IMR-90 (cell line): ENCODE measurements around the gene OR2AG2. TPM values are rescaled to one million over a fixed set of nuclear protein-coding genes. Genes with fewer than 3 reads are reported as not detected.

Experiments
- ATAC-seq: fragments of 200-7000 bp; cut with Tn5 transposase; 2 replicates; pipeline ENCODE4 v1.9.1; 2020; ENCODE audit warnings: low read depth, mild to moderate bottlenecking, moderate library complexity
- BruUV-seq: library from RNA; stranded (reverse); fragments of 400-500 nt; replicated peaks from 2 replicates; lab custom pipeline; 2021; lab: Mats Ljungman, UMichigan
- CTCF ChIA-PET: fragments of 300-600 bp; formaldehyde crosslinking; extraction: SDS; loops from one replicate; lab custom pipeline; 2021; ENCODE audit warnings: antibody characterized with exemption; lab: Yijun Ruan, JAX
- POLR2A ChIA-PET: fragments of 300-600 bp; sonication (Branson Sonifier 250); formaldehyde crosslinking; loops from one replicate; lab custom pipeline; 2022; ENCODE audit warnings: antibody characterized with exemption; ENCODE audit not compliant: unreplicated experiment; lab: Charles Lee
- DNase-seq: peaks from one replicate; pipeline ENCODE4 v3.0.0; 2013
- H2AFZ ChIP-seq: replicated peaks from 2 replicates; pipeline ENCODE3; 2013; ENCODE audit warnings: low read length, mild to moderate bottlenecking; ENCODE audit not compliant: poor library complexity
- H2AK5ac ChIP-seq: 2 replicates; pipeline ENCODE4 v1.6.1; 2013; ENCODE audit warnings: low read depth, low read length, inconsistent platforms
- H2AK9ac ChIP-seq: replicated peaks from 2 replicates; pipeline ENCODE3; 2013; ENCODE audit warnings: mild to moderate bottlenecking, low read depth, low read length, moderate library complexity; ENCODE audit not compliant: poor library complexity
- H2BK120ac ChIP-seq: 2 replicates; pipeline ENCODE4 v1.6.1; 2013; ENCODE audit warnings: low read depth, low read length, inconsistent platforms
- H2BK15ac ChIP-seq: 3 replicates; pipeline ENCODE4 v1.6.1; 2013; ENCODE audit warnings: low read depth, low read length, inconsistent platforms
- H2BK20ac ChIP-seq: 2 replicates; pipeline ENCODE4 v1.6.1; 2013; ENCODE audit warnings: low read depth, mild to moderate bottlenecking, inconsistent platforms, low read length, moderate library complexity
- H2BK5ac ChIP-seq: 2 replicates; pipeline ENCODE4 v1.6.1; 2013; ENCODE audit warnings: mild to moderate bottlenecking, low read depth, low read length, inconsistent platforms; ENCODE audit not compliant: poor library complexity, severe bottlenecking
- H3K14ac ChIP-seq: replicated peaks from 2 replicates; pipeline ENCODE4 v1.6.1; 2013; ENCODE audit warnings: low read depth, low read length, inconsistent platforms
- H3K18ac ChIP-seq: 2 replicates; pipeline ENCODE4 v1.6.1; 2013; ENCODE audit warnings: low read depth, low read length, control low read depth
- H3K23ac ChIP-seq: 2 replicates; pipeline ENCODE4 v1.6.1; 2013; ENCODE audit warnings: low read depth, low read length, inconsistent platforms
- H3K27ac ChIP-seq: 2 replicates; pipeline ENCODE4 v1.5.1; 2013; ENCODE audit warnings: mild to moderate bottlenecking, control low read depth, low read length; ENCODE audit not compliant: insufficient read depth
- H3K27me3 ChIP-seq: 2 replicates; pipeline ENCODE4 v1.6.1; 2013; ENCODE audit warnings: low read length; ENCODE audit not compliant: control insufficient read depth, insufficient read depth
- H3K36me3 ChIP-seq: 2 replicates; pipeline ENCODE4 v1.6.1; 2013; ENCODE audit warnings: low read length, mixed read lengths; ENCODE audit not compliant: control insufficient read depth, insufficient read depth
- H3K4ac ChIP-seq: 2 replicates; pipeline ENCODE4 v1.6.1; 2013; ENCODE audit warnings: low read depth, low read length, inconsistent platforms
- H3K4me1 ChIP-seq: 2 replicates; pipeline ENCODE4 v1.6.1; 2013; ENCODE audit warnings: low read length, mixed read lengths; ENCODE audit not compliant: control insufficient read depth, insufficient read depth
- H3K4me2 ChIP-seq: 2 replicates; pipeline ENCODE4 v1.6.1; 2013; ENCODE audit warnings: low read depth, mild to moderate bottlenecking, control low read depth, low read length, moderate library complexity
- H3K4me3 ChIP-seq: 2 replicates; pipeline ENCODE4 v1.5.1; 2013; ENCODE audit warnings: low read depth, mild to moderate bottlenecking, control low read depth, low read length, moderate library complexity; ENCODE audit not compliant: insufficient read depth
- H3K56ac ChIP-seq: 2 replicates; pipeline ENCODE4 v1.6.1; 2013; ENCODE audit warnings: low read length, inconsistent platforms; ENCODE audit not compliant: insufficient read depth; ENCODE audit errors: extremely low read depth
- H3K79me1 ChIP-seq, 2 experiments: 2 replicates each; pipeline ENCODE4 v1.6.1; 2013; ENCODE audit warnings: low read length in 2 of 2, inconsistent platforms in 1 of 2, low read depth in 1 of 2
- H3K9ac ChIP-seq: 2 replicates; pipeline ENCODE4 v1.6.1; 2013; ENCODE audit warnings: low read depth, low read length, control low read depth
- H3K9me1 ChIP-seq: 2 replicates; pipeline ENCODE4 v1.6.1; 2013; ENCODE audit warnings: low read length, inconsistent platforms; ENCODE audit not compliant: insufficient read depth
- H3K9me3 ChIP-seq: 2 replicates; pipeline ENCODE4 v1.6.1; 2013; ENCODE audit warnings: low read length; ENCODE audit not compliant: control insufficient read depth, insufficient read depth
- H4K20me1 ChIP-seq: 2 replicates; pipeline ENCODE4 v1.6.1; 2013; ENCODE audit warnings: low read length, inconsistent platforms; ENCODE audit not compliant: insufficient read depth
- H4K5ac ChIP-seq: 2 replicates; pipeline ENCODE4 v1.6.1; 2013; ENCODE audit warnings: mild to moderate bottlenecking, low read depth, low read length, control low read depth
- H4K8ac ChIP-seq, 2 experiments: 2 replicates each; pipeline ENCODE4 v1.6.1; 2013; ENCODE audit warnings: low read depth in 2 of 2, low read length in 2 of 2, control low read depth in 1 of 2, inconsistent platforms in 1 of 2
- H4K91ac ChIP-seq: 2 replicates; pipeline ENCODE4 v1.6.1; 2013; ENCODE audit warnings: low read depth, low read length, inconsistent platforms; ENCODE audit not compliant: insufficient read depth
- BHLHE40 ChIP-seq: fragments of 150-350 bp; IDR thresholded peaks from 2 replicates; pipeline ENCODE4 v1.6.1; 2016; ENCODE audit warnings: mild to moderate bottlenecking, low read depth, low read length
- CHD1 ChIP-seq: IDR thresholded peaks from 2 replicates; pipeline ENCODE4 v1.6.1; 2012; ENCODE audit warnings: low read depth, low read length, improper control_type of control experiment
- CTCF ChIP-seq: conservative IDR thresholded peaks from 2 replicates; pipeline ENCODE4 v1.5.1; 2012; ENCODE audit warnings: mild to moderate bottlenecking, low read depth, low read length, improper control_type of control experiment
- FOS ChIP-seq: fragments of 150-350 bp; IDR thresholded peaks from 2 replicates; pipeline ENCODE4 v1.6.1; 2016; ENCODE audit warnings: low read depth, low read length
- MAZ ChIP-seq: IDR thresholded peaks from 2 replicates; pipeline ENCODE4 v1.6.1; 2012; ENCODE audit warnings: low read depth, mild to moderate bottlenecking, low read length, improper control_type of control experiment, moderate library complexity, borderline replicate concordance
- MXI1 ChIP-seq: IDR thresholded peaks from 2 replicates; pipeline ENCODE4 v1.6.1; 2012; ENCODE audit warnings: low read depth, mild to moderate bottlenecking, low read length, moderate library complexity, borderline replicate concordance
- NFE2L2 ChIP-seq: fragments of 150-350 bp; IDR thresholded peaks from 2 replicates; pipeline ENCODE4 v1.6.1; 2016; ENCODE audit warnings: low read depth, mild to moderate bottlenecking, low read length
- POLR2A ChIP-seq: IDR thresholded peaks from 2 replicates; pipeline ENCODE4 v1.6.1; 2012; ENCODE audit warnings: mild to moderate bottlenecking, low read depth, low read length
- RAD21 ChIP-seq: IDR thresholded peaks from 2 replicates; pipeline ENCODE4 v1.6.1; 2012; ENCODE audit warnings: low read length, improper control_type of control experiment
- RCOR1 ChIP-seq: IDR thresholded peaks from 2 replicates; pipeline ENCODE4 v1.6.1; 2012; ENCODE audit warnings: mild to moderate bottlenecking, low read length, improper control_type of control experiment; ENCODE audit not compliant: insufficient replicate concordance
- RFX5 ChIP-seq: IDR thresholded peaks from 2 replicates; pipeline ENCODE4 v1.8.0; 2012; ENCODE audit warnings: low read depth, mild to moderate bottlenecking, low read length, moderate library complexity
- SMC3 ChIP-seq: fragments of 150-350 bp; IDR thresholded peaks from 2 replicates; pipeline ENCODE4 v1.6.1; 2016; ENCODE audit warnings: low read depth, mild to moderate bottlenecking, antibody characterized with exemption, low read length, moderate library complexity
- USF2 ChIP-seq: fragments of 150-350 bp; IDR thresholded peaks from 2 replicates; pipeline ENCODE4 v1.6.1; 2017; ENCODE audit warnings: mild to moderate bottlenecking, antibody characterized with exemption, low read length, low read depth
- WGBS, 2 experiments: methylation state at CpG; one replicate each; pipeline versions ENCODE4 v1.1.5 to v1.1.7; 2013; ENCODE audit warnings: missing lambda C conversion rate in 2 of 2; ENCODE audit not compliant: insufficient read length in 1 of 2; ENCODE audit errors: extremely low coverage in 2 of 2; 5-methylcytosine and 5-hydroxymethylcytosine counted together
- dilution Hi-C: fragments of 300-500 bp; cut with HindIII; formaldehyde crosslinking; loops from one replicate; pipeline ENCODE4 v1.14.3; 2018; ENCODE audit warnings: low sequenced_read_pairs; ENCODE audit not compliant: unreplicated experiment
- in situ Hi-C: fragments of 300-500 bp; cut with MboI; formaldehyde crosslinking; loops from 3 replicates; pipeline ENCODE4 v1.14.3; 2019; ENCODE audit warnings: low sequenced_read_pairs, inconsistent platforms, mixed read lengths
- intact Hi-C: fragments of 100-400 bp; cut with micrococcal nuclease; formaldehyde crosslinking; loops from 2 replicates; pipeline ENCODE4 v1.10.0; 2022
- polyA plus RNA-seq, 3 experiments: library from polyadenylated mRNA; depleted of rRNA; stranded (reverse); fragments of >200 nt; gene quantifications; 2 replicates each; pipeline ENCODE4 v1.2.3, GENCODE V29; 2012; ENCODE audit warnings: low replicate concordance in 1 of 3
- total RNA-seq: library from RNA; depleted of rRNA; stranded (reverse); fragments of >200 nt; gene quantifications from 2 replicates; pipeline ENCODE4 v1.2.3, GENCODE V29; 2012

The OR2AG2 gene
- total and polyA plus RNA-seq, 2 of the 4 experiments (the other 2 are of a cell fraction), result 0.22 to 0.54 TPM

GRCh38 chr11:6721343-6721742 is 50.4 kb downstream of the OR2AG2 start:
- H3K79me1 ChIP-seq, result no peaks in the 10 kb centered on the region
- H3K36me3 ChIP-seq, result no peaks in the 10 kb centered on the region
- H3K4me1 ChIP-seq, result no peaks in the 10 kb centered on the region
- dilution Hi-C loops (no loop called here), in situ Hi-C loops (no loop called here), intact Hi-C loops (loop anchor here (10.0 kb wide), 1 partner anchor 757 kb away; the partner anchor contains the start of gene OR56A5)
- H3K27ac ChIP-seq, result no peak overlapping the region
- H2BK5ac ChIP-seq, result no peak overlapping the region
- no peak overlapping the region for H2AFZ ChIP-seq
- H2AK5ac ChIP-seq, result no peak overlapping the region
- H4K8ac ChIP-seq, result no peak overlapping the region
- no peaks in the 10 kb centered on the region for H3K9me3 ChIP-seq
- H3K4me3 ChIP-seq, result no peak overlapping the region
- no peak overlapping the region for H3K4ac ChIP-seq
- H4K20me1 ChIP-seq, result no peaks in the 10 kb centered on the region
- no peak overlapping the region for H2AK9ac ChIP-seq
- H4K91ac ChIP-seq, result no peak overlapping the region
- H3K14ac ChIP-seq, result no peak overlapping the region
- H4K5ac ChIP-seq, result no peak overlapping the region
- no peak for TF ChIP-seq CHD1
- TF ChIP-seq USF2, result no peak
- TF ChIP-seq BHLHE40, result no peak
- TF ChIP-seq POLR2A, result no peak
- TF ChIP-seq FOS, result no peak
- TF ChIP-seq RCOR1, result no peak
- TF ChIP-seq RAD21, result no peak
- TF ChIP-seq CTCF, result no peak
- TF ChIP-seq NFE2L2, result no peak
- TF ChIP-seq RFX5, result no peak
- no peak for TF ChIP-seq MXI1
- no peak for TF ChIP-seq SMC3
- no peak for TF ChIP-seq MAZ
- ATAC-seq (no peak), DNase-seq (no peak)
- no peak overlapping the region for H3K9ac ChIP-seq
- no peak overlapping the region for H3K18ac ChIP-seq
- WGBS, 2 experiments, result no CpG with 5 or more reads among the region's 1 CpG
- no peak overlapping the region for H3K56ac ChIP-seq
- peaks cover 7% of the 10 kb centered on the region for H3K27me3 ChIP-seq
- H3K9me1 ChIP-seq, result no peaks in the 10 kb centered on the region
- no peak overlapping the region for H3K23ac ChIP-seq
- H2BK20ac ChIP-seq, result no peak overlapping the region
- ChIA-PET CTCF (no interaction called here), POLR2A (interaction anchor here (0.7 kb wide), 1 partner anchor 694 kb away, joined by 5 read pairs; no protein-coding TSS in a partner anchor)
- no peak overlapping the region for H3K4me2 ChIP-seq
- H2BK15ac ChIP-seq, result no peak overlapping the region
- no TSS peak for BruUV-seq
- no peak overlapping the region for H2BK120ac ChIP-seq
